ENCODE data around the gene MRTFA.

MRTFA gene

DNA sequence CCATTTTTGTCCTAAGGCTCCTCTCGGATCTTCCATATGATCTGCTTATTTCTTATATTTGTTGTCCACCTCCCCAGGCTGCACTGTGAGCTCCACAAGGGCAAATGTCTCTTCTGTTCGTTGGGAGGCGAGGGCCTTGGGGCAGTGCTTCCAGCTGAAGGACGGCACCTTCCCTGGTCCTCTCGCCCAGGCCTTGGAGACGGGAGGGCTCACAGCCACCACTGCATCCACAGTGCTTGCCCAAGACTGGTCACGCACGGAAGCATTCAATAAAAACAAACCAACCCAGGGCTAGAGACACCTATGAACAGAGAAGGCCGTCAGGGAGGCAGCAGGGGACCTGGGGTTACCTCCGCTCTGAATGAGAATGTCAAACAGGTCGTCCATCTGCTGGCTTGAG, 219.9 kb downstream of the MRTFA start:
- Mint-ChIP-seq H3K27me3 (no peaks in the 10 kb centered on the region), H3K9me3 (no peaks in the 10 kb centered on the region), H3K4me3 (no peak overlapping the region), H3K27ac (peak overlapping the region; percentile 73 to 78), H3K4me1 (ENCODE audit: low read depth in 2 of 2) (peaks cover 25 to 37% of the 10 kb centered on the region in 2 donors), H3K36me3 (ENCODE audit: insufficient read depth) (peaks cover 38% of the 10 kb centered on the region)
- DNase-seq (no peak), ATAC-seq (replicated peaks) (no peak)

DNA sequence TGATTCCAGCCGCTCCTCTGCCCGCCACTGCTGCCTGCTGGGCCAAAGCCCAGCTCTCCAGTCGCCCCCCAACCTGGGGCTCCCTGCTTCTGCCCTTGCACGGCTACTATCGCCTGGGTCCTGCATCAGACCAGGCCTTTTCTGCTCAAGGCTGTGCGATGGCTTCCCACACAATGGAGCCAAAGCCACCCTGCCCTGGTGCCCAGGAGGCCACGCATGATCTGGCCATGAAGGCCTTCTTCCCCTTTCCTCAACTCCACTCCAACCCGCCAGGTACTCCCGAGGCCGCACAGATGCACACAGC, 220.3 kb downstream of the MRTFA start:
- no peaks in the 10 kb centered on the region for H3K27me3 Mint-ChIP-seq
- H3K4me1 Mint-ChIP-seq (ENCODE audit: low read depth in 2 of 2), result peaks cover 28 to 33% of the 10 kb centered on the region in 2 donors
- peaks cover 41% of the 10 kb centered on the region for H3K36me3 Mint-ChIP-seq (ENCODE audit: insufficient read depth)

DNA sequence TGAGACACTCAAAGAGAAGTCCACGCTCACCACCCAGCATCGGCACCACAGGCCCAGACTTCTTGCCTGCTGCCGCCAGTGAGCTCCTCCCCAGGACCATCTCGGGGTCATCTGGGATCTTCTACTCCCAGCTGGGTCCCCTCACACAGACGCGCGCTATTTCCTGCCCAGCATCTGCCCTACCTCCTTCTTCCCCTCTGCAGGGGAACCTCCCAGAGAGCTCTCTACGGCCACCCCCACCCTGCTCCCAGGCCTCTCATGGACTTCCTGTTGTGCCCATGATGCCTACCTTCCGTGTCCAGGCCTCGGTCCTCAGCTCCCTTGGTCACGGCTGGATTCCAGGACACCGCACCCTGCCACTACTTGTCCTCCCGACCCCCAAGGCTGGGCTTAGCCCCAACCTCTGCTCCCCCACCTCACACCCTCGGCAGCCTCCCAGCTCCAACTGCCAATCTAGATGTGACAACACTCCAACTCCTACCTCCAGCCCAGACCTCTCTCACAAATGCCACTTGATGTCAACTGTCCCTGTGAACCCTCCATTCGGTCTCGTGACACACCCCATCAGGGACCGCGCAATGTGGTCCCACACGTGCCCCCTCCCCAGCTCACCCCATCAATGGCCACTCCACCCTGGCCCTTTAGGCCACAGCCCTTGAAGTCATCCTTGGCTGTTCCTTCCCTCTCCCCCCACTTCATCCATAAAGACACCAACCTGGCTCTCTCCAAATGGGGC, 220.8 kb downstream of the MRTFA start:
- ATAC-seq (replicated peaks) (peak; percentile 43), DNase-seq (no peak)
- H3K4me1 Mint-ChIP-seq (ENCODE audit: low read depth in 2 of 2), result peaks cover 28 to 32% of the 10 kb centered on the region in 2 donors
- peak overlapping the region; percentile 73 to 78 for H3K27ac Mint-ChIP-seq
- no peaks in the 10 kb centered on the region for H3K27me3 Mint-ChIP-seq
- peak overlapping the region in 1 of 2 donors; percentile 15 for H3K4me3 Mint-ChIP-seq
- no peaks in the 10 kb centered on the region for H3K9me3 Mint-ChIP-seq
- H3K36me3 Mint-ChIP-seq (ENCODE audit: insufficient read depth), result peaks cover 42% of the 10 kb centered on the region

More for the DNA sequence above, 220.3 kb downstream of the MRTFA start:
- H3K27ac Mint-ChIP-seq, result peak overlapping the region; percentile 73 to 78
- DNase-seq (no peak), ATAC-seq (replicated peaks) (no peak)
- H3K9me3 Mint-ChIP-seq, result no peaks in the 10 kb centered on the region
- H3K4me3 Mint-ChIP-seq, result no peak overlapping the region

DNA sequence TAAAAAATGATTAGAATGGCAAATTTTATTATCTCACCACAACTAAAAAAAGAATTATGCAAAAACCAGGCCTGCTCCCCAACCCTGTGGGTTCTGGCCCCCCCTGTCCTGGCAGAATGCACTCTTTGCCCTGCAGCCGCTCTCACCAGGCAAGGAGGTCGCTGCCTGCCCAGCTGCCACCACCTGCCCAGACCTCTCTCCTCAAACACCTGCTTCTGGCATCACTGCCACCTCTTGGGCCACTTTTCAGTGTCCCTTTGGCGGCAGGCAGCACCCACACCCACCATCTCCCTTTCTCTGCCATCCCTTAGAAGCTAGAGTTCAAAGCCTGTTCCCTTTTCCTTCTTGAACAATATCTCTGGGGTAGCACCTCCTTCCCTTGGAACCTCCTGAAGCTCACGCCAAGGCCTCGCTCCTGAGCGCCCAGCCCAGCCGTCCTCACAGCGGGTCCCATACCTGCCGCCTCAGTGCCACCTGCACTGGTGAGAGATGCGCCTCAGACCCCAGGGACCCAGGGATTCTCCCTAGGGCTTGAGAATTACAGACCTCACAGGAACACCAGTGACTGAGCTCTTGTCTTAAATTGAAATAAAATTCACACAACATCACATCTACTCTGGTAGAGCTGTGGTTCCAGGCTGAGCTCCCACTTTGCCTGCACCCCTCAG, 221.5 kb downstream of the MRTFA start:
- Mint-ChIP-seq H3K27ac (peak overlapping the region; percentile 73 to 78), H3K4me3 (no peak overlapping the region), H3K27me3 (no peaks in the 10 kb centered on the region), H3K4me1 (ENCODE audit: low read depth in 2 of 2) (peaks cover 28 to 32% of the 10 kb centered on the region in 2 donors), H3K36me3 (ENCODE audit: insufficient read depth) (peaks cover 41% of the 10 kb centered on the region), H3K9me3 (no peaks in the 10 kb centered on the region)
- DNase-seq (no peak), ATAC-seq (replicated peaks) (no peak)

DNA sequence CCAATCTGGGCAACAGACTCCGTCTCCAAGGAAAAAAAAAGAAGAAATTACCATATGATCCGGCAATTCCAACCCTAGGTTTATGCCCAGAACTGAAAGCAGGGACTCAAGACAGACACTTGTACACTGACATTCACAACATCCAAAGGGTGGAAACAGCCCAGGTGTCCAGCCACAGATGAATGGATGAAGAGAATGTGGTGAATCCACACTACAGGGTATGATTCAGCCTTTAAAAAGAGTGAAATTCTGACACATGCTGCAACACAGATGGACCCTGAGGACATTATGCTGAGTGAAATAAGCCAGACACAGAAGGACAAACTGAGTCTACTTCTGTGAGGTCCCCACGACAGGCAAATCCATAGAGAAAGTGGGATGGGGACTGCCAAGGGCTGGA, 222.2 kb downstream of the MRTFA start:
- Mint-ChIP-seq H3K36me3 (ENCODE audit: insufficient read depth) (peaks cover 39% of the 10 kb centered on the region), H3K4me1 (ENCODE audit: low read depth in 2 of 2) (peaks cover 28 to 32% of the 10 kb centered on the region in 2 donors)
- no peak for ATAC-seq (replicated peaks)

DNA sequence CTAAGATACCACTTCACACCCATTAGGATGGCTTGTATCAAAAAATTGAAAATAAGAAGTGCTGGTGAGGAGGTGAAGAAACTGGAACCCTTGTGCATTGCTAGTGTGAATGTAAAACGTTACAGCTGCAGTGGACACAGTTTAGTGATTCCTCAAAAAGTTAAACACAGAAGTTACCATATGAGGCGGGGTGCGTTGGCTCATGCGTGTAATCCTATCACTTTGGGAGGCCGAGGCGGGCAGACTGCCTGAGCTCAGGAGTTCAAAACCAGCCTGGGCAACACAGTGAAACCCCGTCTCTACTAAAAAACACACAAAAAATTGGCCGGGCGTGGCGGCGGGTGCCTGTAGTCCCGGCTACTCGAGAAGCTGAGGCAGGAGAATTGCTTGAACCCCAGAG, 222.6 kb downstream of the MRTFA start:
- peaks cover 28 to 32% of the 10 kb centered on the region in 2 donors for H3K4me1 Mint-ChIP-seq (ENCODE audit: low read depth in 2 of 2)
- no peaks in the 10 kb centered on the region for H3K27me3 Mint-ChIP-seq
- peak overlapping the region in 1 of 2 donors; percentile 17 for H3K4me3 Mint-ChIP-seq
- H3K36me3 Mint-ChIP-seq (ENCODE audit: insufficient read depth), result peaks cover 43% of the 10 kb centered on the region
- DNase-seq (no peak), ATAC-seq (replicated peaks) (no peak)
- peak overlapping the region in 1 of 2 donors; percentile 69 for H3K27ac Mint-ChIP-seq
- H3K9me3 Mint-ChIP-seq, result no peaks in the 10 kb centered on the region

More for the DNA sequence above, 222.2 kb downstream of the MRTFA start:
- no peak for DNase-seq
- peak overlapping the region; percentile 73 to 78 for H3K27ac Mint-ChIP-seq
- no peaks in the 10 kb centered on the region for H3K9me3 Mint-ChIP-seq
- no peaks in the 10 kb centered on the region for H3K27me3 Mint-ChIP-seq
- H3K4me3 Mint-ChIP-seq, result peak overlapping the region in 1 of 2 donors; percentile 17

DNA sequence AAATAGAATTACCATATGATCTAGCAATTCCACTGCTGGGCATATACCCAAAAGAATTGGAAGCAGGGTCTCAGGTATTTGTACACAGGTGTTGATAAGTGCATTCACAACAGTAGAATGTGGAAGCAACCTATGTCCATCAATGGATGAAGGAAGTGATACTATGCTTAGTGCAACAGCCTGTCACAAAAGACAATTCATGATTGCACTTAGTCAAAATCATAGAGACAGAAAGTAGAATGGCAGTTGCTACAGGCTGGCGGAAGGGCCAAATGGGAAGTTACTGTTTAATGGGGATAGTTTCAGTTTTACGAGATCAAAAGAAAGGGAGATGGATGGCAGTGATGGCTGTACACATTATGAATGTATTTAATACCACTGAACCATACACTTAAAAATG, 224.1 kb downstream of the MRTFA start:
- H3K27me3 Mint-ChIP-seq, result no peaks in the 10 kb centered on the region
- ATAC-seq (replicated peaks) (peak; percentile 35), DNase-seq (no peak)
- H3K9me3 Mint-ChIP-seq, result no peaks in the 10 kb centered on the region
- H3K4me3 Mint-ChIP-seq, result no peak overlapping the region
- H3K36me3 Mint-ChIP-seq (ENCODE audit: insufficient read depth), result peaks cover 46% of the 10 kb centered on the region
- peaks cover 30 to 32% of the 10 kb centered on the region in 2 donors for H3K4me1 Mint-ChIP-seq (ENCODE audit: low read depth in 2 of 2)
- H3K27ac Mint-ChIP-seq, result no peak overlapping the region

DNA sequence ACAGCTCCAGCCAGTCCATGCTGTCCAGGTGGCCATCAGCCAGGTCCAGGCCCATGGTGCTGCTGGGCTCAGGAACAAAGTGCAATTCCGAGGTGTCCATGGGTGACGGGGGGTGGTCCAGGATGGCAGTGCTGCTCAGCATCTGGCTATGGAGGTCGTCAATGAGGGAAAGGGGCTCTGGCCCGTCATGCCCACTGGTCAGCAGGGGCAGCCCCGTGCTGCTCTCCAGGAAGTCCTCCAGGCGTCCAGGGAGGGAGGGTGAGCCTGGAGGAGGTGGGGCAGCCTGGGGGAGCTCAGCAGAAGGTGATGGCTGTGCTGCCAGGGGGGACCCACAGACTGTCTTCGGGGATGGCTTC, 225.0 kb downstream of the MRTFA start:
- peaks cover 51% of the 10 kb centered on the region for H3K36me3 Mint-ChIP-seq (ENCODE audit: insufficient read depth)
- ATAC-seq (replicated peaks) (no peak), DNase-seq (no peak)
- no peak overlapping the region for H3K27ac Mint-ChIP-seq
- H3K27me3 Mint-ChIP-seq, result no peaks in the 10 kb centered on the region
- no peaks in the 10 kb centered on the region for H3K9me3 Mint-ChIP-seq
- no peak overlapping the region for H3K4me3 Mint-ChIP-seq
- peaks cover 27 to 30% of the 10 kb centered on the region in 2 donors for H3K4me1 Mint-ChIP-seq (ENCODE audit: low read depth in 2 of 2)

DNA sequence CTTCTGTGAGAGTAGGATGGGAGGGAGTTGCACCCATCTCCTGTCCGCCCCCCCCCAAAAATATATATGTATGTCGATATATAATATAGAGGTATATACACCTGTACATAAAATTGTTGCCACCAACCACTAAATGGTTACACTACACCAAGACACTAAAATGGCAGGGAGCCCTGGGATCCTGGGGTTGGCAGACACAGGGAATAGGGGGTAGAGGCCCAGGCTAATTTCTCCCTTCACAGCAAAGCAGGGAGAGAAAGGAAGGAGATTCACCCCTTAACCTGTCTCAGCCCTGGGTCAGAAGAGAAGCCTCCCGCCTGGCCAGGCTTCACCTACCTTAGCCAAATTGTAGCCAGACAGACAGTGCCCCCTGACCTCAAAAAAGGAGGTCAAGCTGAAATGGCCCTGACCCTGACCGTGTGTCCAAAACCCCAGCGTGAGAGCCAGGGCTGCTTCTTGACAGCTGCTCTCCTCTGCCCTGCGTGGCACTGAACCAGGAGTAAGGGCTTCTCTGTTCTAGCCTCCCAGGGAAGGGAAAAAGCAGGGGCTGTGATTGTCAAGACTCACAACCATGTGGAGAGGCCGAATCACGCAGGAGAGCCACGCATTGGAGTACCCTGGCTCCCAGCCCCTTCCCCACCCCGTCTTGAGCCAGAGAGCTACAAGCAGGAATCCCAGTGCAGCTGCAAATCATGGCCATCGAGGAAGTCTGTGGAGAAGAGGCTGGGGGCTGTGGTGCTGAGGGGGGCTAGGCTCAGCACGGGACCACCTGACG, 225.6 kb downstream of the MRTFA start:
- peaks cover 51% of the 10 kb centered on the region for H3K36me3 Mint-ChIP-seq (ENCODE audit: insufficient read depth)
- DNase-seq, result no peak
- H3K27ac Mint-ChIP-seq, result peak overlapping the region in 1 of 2 donors; percentile 32
- H3K4me3 Mint-ChIP-seq, result no peak overlapping the region
- H3K27me3 Mint-ChIP-seq, result no peaks in the 10 kb centered on the region
- H3K4me1 Mint-ChIP-seq (ENCODE audit: low read depth in 2 of 2), result peaks cover 21 to 24% of the 10 kb centered on the region in 2 donors
- H3K9me3 Mint-ChIP-seq, result no peaks in the 10 kb centered on the region
- no peak for ATAC-seq (replicated peaks)

DNA sequence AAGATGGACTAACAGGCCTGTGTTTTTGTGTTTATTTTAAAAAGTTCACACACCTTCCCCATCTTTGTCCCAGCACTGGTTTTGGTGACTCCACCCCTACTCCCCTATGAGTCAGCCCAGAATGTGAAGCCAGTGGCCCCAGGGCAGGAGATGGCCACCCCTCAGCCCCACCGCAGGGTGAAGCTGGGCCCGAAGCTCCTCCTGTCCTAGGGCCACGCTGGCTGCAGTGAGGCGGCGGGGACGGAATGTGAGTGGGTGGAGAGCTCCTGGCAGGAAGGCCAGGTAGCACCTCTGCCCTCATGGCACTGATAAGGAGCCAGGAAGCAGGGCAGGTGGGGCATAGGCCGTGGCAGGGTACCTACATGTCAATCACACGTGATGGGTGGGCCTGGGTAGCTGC, 226.2 kb downstream of the MRTFA start:
- H3K27ac Mint-ChIP-seq, result peak overlapping the region in 1 of 2 donors; percentile 32
- ATAC-seq (replicated peaks), result no peak

DNA sequence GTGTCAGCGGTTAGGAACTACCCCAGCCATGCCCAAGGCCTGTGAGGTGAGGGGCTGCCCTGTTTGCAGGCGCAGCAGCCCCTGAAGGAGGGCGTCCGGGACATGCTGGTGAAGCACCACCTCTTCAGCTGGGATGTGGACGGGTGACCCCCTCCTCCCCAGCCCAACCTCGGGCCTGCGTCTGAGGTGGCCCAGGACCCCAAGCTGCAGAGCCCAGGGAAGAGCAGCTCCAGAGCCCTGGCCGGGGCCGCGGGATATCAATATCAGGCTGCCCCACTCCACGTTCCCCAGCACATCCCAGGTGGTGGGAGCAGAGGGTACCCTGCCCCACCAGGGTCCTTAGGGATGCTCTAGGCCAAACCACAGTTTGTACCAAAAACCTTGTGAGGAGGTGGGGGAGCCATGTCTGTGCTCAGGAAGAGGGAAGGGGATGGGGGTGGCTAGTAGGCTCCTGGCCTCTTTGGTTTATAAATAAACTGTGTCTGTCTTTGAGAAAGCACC, 226.9 kb downstream of the MRTFA start:
- Mint-ChIP-seq H3K4me3 (no peak overlapping the region), H3K27me3 (no peaks in the 10 kb centered on the region), H3K36me3 (ENCODE audit: insufficient read depth) (peaks cover 53% of the 10 kb centered on the region), H3K4me1 (ENCODE audit: low read depth in 2 of 2) (peaks cover 9 to 12% of the 10 kb centered on the region in 2 donors), H3K27ac (peak overlapping the region in 1 of 2 donors; percentile 69), H3K9me3 (no peaks in the 10 kb centered on the region)
- DNase-seq, result no peak
- ATAC-seq (replicated peaks), result no peak

More for the DNA sequence above, 226.2 kb downstream of the MRTFA start:
- peaks cover 53% of the 10 kb centered on the region for H3K36me3 Mint-ChIP-seq (ENCODE audit: insufficient read depth)
- no peak overlapping the region for H3K4me3 Mint-ChIP-seq
- H3K9me3 Mint-ChIP-seq, result no peaks in the 10 kb centered on the region
- no peak for DNase-seq
- H3K27me3 Mint-ChIP-seq, result no peaks in the 10 kb centered on the region
- peaks cover 15 to 18% of the 10 kb centered on the region in 2 donors for H3K4me1 Mint-ChIP-seq (ENCODE audit: low read depth in 2 of 2)

DNA sequence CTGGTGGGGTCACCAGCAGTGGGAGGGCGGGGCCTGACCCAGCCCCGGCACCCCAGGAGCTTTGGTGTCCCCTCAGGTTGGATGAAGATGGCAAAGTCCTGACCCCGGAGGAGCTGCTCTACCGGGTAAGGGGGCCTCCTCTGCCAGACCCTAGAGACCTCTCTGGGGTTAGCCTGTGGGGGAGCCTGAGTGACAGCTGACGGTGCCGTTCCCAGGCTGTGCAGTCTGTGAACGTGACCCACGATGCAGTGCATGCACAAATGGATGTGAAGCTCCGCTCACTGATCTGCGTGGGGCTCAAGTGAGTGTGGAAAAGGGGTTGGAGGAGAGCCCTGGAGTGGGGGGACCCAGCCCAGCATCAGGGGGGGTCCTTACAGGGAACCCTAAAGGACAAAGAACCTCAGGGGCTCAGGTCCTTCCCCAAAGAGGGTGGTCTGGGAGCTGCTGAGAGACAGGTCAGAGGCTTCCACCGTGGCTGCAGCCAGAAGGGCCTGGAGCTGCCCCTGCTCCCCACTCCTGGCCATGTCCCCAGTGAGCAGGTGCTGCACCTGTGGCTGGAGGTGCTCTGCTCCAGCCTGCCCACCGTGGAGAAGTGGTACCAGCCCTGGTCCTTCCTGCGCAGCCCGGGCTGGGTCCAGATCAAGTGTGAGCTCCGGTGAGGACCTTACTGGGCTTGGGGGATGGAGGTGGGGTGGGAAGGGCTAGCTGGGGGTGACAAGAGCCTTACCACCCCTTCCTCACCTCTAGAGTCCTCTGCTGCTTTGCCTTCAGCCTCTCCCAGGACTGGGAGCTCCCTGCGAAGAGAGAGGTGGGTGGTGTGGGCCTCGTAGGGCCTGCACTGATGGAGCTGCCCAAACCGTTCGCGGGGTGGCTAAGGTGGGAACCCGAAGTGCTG, 227.6 kb downstream of the MRTFA start:
- Mint-ChIP-seq H3K27me3 (no peaks in the 10 kb centered on the region), H3K9me3 (no peaks in the 10 kb centered on the region), H3K27ac (peak overlapping the region in 1 of 2 donors; percentile 69), H3K4me3 (no peak overlapping the region), H3K4me1 (ENCODE audit: low read depth in 2 of 2) (peaks cover 10 to 12% of the 10 kb centered on the region in 2 donors), H3K36me3 (ENCODE audit: insufficient read depth) (peaks cover 53% of the 10 kb centered on the region)
- no peak for ATAC-seq (replicated peaks)
- DNase-seq, result no peak

All from effector memory CD8-positive, alpha-beta T cell (primary cell).